ENCODE measurements around the gene LMBRD1.

GRCh38 chr6:69693762-69694161 lies 103.0 kb downstream of the LMBRD1 start:
- TF ChIP-seq SUZ12 (IDR thresholded peaks at IDR 0.05; ENCODE audit: extremely low read depth, insufficient read depth, insufficient read length) = no peak
- TF ChIP-seq YY1 (IDR thresholded peaks at IDR 0.05; ENCODE audit: insufficient read depth, insufficient read length) = no peak
- no peak for TF ChIP-seq ZNF274 (IDR thresholded peaks at IDR 0.05; ENCODE audit: low read depth, low read length)

Data from NT2/D1 (cell line).